ENCODE data around the gene ATP10A. TPM values are rescaled to one million over a fixed set of nuclear protein-coding genes. Genes with fewer than 3 reads are reported as not detected.

Gene ATP10A
- total and polyA plus RNA-seq, 2 of the 8 experiments (the other 6 are each of a cell fraction or from before 2014, with no cell fraction given), result 2.0 to 2.8 TPM

GRCh38 chr15:25707656-25708365, 155.3 kb downstream of the ATP10A start:
- no peaks in the 10 kb centered on the region for H3K9me3 ChIP-seq (ENCODE audit: insufficient read depth in 2 of 2, low read depth in 1 of 2, low read length in 1 of 2)
- no peak overlapping the region for H2AK5ac ChIP-seq (ENCODE audit: low read depth, low read length)
- no peaks in the 10 kb centered on the region for H3K79me2 ChIP-seq (ENCODE audit: control insufficient read depth in 1 of 2, insufficient read depth in 2 of 2, low read length in 2 of 2)
- H3K36me3 ChIP-seq (ENCODE audit: control insufficient read depth in 2 of 4, insufficient read depth in 4 of 4, low read length in 3 of 4), result no peaks in the 10 kb centered on the region
- 82% methylated on average over 27 of the region's 27 CpGs; no CpG with 5 or more reads in 1 of the 2 experiments for WGBS, 2 experiments (ENCODE audit: extremely low coverage in 1 of 2, insufficient coverage in 1 of 2, insufficient read length in 1 of 2, insufficient replicate concordance in 2 of 2, low coverage in 1 of 2, low lambda C conversion rate in 2 of 2, missing lambda C conversion rate in 1 of 2)
- CTCF ChIA-PET (ENCODE audit: partially characterized antibody), result interaction anchor here (0.8 to 1.4 kb wide), 6 partner anchors 8 to 226 kb away, joined by 3 to 4 read pairs (median 3); no protein-coding TSS in a partner anchor
- no peaks in the 10 kb centered on the region for H3K27me3 ChIP-seq (replicated peaks in 1 of 4; ENCODE audit: control insufficient read depth in 3 of 4, extremely low read depth in 1 of 4, insufficient read depth in 3 of 4, low read length in 3 of 4)
- no peaks in the 10 kb centered on the region for H4K20me1 ChIP-seq (replicated peaks in 1 of 2; ENCODE audit: control insufficient read depth in 1 of 2, insufficient read depth in 2 of 2, low read length in 2 of 2)
- no peak overlapping the region for H4K5ac ChIP-seq (ENCODE audit: insufficient read length, low read depth, low read length)
- no peak overlapping the region for H4K91ac ChIP-seq (replicated peaks; ENCODE audit: insufficient read length, low read length)
- no peak for DNase-seq (ENCODE audit: low read depth in 1 of 2, low spot score in 2 of 2)
- H3K79me1 ChIP-seq (ENCODE audit: low read depth, low read length), result no peaks in the 10 kb centered on the region
- H3K18ac ChIP-seq (ENCODE audit: extremely low read depth, low read length), result no peak overlapping the region
- no peak for FAIRE-seq
- H3K23me2 ChIP-seq (ENCODE audit: low read depth, low read length), result no peaks in the 10 kb centered on the region
- no peak overlapping the region for H3K9ac ChIP-seq (replicated peaks in 1 of 4; ENCODE audit: extremely low read depth in 1 of 4, low read depth in 3 of 4, low read length in 3 of 4)
- no peak overlapping the region for H3K27ac ChIP-seq (ENCODE audit: low read depth, low read length)
- H2BK12ac ChIP-seq (ENCODE audit: low read depth, low read length), result no peak overlapping the region
- H2BK20ac ChIP-seq (ENCODE audit: low read length), result no peak overlapping the region
- no peak overlapping the region for H3K4me3 ChIP-seq (ENCODE audit: extremely low read depth in 1 of 4, insufficient read depth in 2 of 4, low read depth in 3 of 4, low read length in 4 of 4)
- no peak overlapping the region for H3K56ac ChIP-seq (replicated peaks; ENCODE audit: insufficient read length, low read depth, low read length)
- H3K4me1 ChIP-seq (replicated peaks in 1 of 4; ENCODE audit: control insufficient read depth in 3 of 4, insufficient read depth in 4 of 4, low read length in 3 of 4), result peaks cover 0 to 2% (median 0%) of the 10 kb centered on the region in 4 experiments; a peak in 1 of 7 replicates
- H2BK120ac ChIP-seq (replicated peaks; ENCODE audit: low read depth, low read length), result no peak overlapping the region
- H2BK15ac ChIP-seq (ENCODE audit: low read length), result no peak overlapping the region
- no peak overlapping the region for H3K23ac ChIP-seq (ENCODE audit: insufficient read length)
- POLR2A ChIA-PET (ENCODE audit: partially characterized antibody), result no interaction called here
- no peak overlapping the region for H3K4ac ChIP-seq (replicated peaks; ENCODE audit: insufficient read length, low read depth, low read length)
- H3K4me2 ChIP-seq (ENCODE audit: insufficient read depth in 1 of 2, low read depth in 2 of 2, low read length in 2 of 2), result no peak overlapping the region
- H3K14ac ChIP-seq (ENCODE audit: insufficient read length), result no peak overlapping the region
- H4K8ac ChIP-seq (ENCODE audit: extremely low read depth, insufficient read depth, low read length), result no peak overlapping the region
- H2AFZ ChIP-seq (ENCODE audit: low read length), result no peak overlapping the region
- no peak overlapping the region for H2BK5ac ChIP-seq (ENCODE audit: low read depth, low read length)
- TF ChIP-seq TAF1 (IDR thresholded peaks at IDR 0.05; ENCODE audit: low read depth, low read length) (no peak), SP4 (IDR thresholded peaks at IDR 0.05; ENCODE audit: low read length) (no peak), RXRA (IDR thresholded peaks at IDR 0.05; ENCODE audit: insufficient read depth, low read depth, low read length) (no peak), GTF2F1 (IDR thresholded peaks at IDR 0.05; ENCODE audit: borderline replicate concordance, low read depth, low read length) (no peak), RBBP5 (IDR thresholded peaks at IDR 0.05; ENCODE audit: borderline replicate concordance, low read depth, low read length) (no peak), CREB1 (IDR thresholded peaks at IDR 0.05) (no peak), MAFK (IDR thresholded peaks at IDR 0.05; ENCODE audit: low read depth, low read length) (no peak)

Data from H1 (cell line).